Measurements from ENCODE around the gene SELPLG.
"Not testable (repeated sequence)": the region's sequence is repeated elsewhere in the genome, so short reads cannot be mapped to it uniquely, and the experiment has no call there.

SELPLG gene

GRCh38 chr12:108655812-108656175, 22.1 kb upstream of the SELPLG start:
- FAIRE-seq = not testable (repeated sequence)

DNA sequence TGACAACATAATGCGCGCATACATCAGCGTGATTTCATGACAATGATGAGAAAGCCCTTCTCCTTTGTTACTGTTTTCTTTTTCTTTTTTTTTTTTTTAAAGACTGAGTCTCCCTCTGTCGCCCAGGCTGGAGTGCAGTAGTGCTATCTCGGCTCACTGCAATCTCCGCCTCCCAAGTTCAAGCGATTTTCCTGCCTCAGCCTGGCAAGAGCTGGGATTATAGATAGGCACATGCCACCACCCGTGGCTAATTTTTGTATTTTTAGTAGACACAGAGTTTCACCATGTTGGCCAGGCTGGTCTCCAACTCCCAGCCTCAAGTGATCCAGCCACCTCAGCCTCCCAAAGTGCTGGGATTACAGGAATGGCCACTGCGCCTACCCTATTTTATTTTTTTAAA, 20.9 kb upstream of the SELPLG start:
- FAIRE-seq = not testable (repeated sequence)

DNA sequence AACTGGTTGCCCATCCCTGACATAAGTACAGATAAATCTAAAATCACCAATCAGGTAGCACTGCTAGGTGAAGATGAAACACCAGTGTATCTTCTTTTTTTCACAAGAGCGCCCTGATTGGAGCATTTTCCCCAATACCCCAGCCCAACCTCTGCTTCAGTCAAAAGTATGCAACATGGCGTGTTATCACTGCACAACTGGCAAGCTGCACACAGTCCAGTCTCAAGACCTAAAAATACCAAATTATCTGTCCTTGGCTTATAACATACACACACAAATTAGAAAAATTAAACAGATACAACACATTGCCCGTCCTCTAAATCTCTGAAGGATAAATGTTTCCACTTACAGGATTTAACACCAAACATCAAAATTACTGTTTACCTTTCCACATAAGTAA, 20.2 kb upstream of the SELPLG start:
- no peak for FAIRE-seq

DNA sequence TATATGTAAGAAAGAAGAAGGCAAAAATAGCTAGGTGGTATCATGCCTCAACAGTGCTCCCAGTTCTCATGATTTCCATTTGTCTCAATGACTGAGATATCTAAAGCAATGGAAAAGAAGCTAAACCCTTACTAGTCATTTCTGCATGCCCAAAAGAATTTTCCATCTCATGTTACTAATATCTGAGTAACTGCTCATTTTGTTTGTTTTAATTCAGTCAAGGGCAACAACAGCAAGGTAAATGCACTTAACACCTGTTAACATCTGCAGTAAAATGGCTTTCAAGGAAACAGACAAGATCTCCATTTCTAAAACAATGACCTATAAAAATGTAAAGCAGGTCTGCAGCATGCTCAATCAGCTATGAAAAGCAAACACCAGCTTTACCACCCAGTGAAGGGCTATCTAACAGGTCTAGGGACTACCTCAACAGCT, 19.4 kb upstream of the SELPLG start:
- no peak for FAIRE-seq

GRCh38 chr12:108650083-108650482, 16.4 kb upstream of the SELPLG start:
- FAIRE-seq = no peak

GRCh38 chr12:108649669-108650068, 16.0 kb upstream of the SELPLG start:
- FAIRE-seq = no peak

DNA sequence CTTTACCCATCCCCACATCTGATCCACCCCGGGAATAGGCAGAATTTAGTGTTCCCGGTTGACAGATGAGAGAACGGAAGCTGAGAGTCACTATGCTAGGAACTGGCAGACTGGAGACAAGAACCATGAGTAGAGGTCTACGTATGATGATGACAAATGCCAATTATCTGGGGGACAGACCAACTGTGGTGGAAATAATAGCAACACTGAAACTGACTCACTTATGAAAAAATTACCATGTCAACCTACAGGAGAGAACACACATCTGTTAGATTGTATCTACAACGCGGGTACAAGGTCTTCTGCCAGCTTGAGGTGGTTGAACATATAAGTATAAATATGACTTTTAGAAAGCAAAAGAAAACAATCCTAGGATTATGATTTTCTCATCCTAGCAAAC, 15.4 kb upstream of the SELPLG start:
- no peak for FAIRE-seq

DNA sequence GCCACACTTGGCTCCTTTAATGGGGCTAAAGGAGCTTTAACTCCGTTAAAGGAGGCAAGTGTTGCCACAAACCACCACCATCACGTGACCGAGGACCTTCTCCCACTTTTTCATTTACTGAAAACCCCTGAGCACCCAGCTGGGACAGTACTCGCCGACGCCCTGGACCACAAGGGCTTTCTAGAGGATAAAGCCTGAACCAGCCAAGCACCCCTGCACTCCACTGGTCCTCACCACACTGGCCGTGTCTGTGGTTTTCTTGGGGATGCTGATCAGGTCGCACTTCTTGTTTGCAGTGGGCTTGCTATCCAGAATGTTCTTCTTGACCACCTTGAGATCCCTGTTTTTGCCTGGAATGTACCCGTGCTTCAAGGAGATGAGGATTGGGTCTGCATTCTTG, 14.7 kb upstream of the SELPLG start:
- FAIRE-seq = no peak

GRCh38 chr12:108647585-108648287, 14.0 kb upstream of the SELPLG start:
- FAIRE-seq = no peak

- FAIRE-seq = no peak
Observed at GRCh38 chr12:108646600-108647579, 13.2 kb upstream of the SELPLG start.

DNA sequence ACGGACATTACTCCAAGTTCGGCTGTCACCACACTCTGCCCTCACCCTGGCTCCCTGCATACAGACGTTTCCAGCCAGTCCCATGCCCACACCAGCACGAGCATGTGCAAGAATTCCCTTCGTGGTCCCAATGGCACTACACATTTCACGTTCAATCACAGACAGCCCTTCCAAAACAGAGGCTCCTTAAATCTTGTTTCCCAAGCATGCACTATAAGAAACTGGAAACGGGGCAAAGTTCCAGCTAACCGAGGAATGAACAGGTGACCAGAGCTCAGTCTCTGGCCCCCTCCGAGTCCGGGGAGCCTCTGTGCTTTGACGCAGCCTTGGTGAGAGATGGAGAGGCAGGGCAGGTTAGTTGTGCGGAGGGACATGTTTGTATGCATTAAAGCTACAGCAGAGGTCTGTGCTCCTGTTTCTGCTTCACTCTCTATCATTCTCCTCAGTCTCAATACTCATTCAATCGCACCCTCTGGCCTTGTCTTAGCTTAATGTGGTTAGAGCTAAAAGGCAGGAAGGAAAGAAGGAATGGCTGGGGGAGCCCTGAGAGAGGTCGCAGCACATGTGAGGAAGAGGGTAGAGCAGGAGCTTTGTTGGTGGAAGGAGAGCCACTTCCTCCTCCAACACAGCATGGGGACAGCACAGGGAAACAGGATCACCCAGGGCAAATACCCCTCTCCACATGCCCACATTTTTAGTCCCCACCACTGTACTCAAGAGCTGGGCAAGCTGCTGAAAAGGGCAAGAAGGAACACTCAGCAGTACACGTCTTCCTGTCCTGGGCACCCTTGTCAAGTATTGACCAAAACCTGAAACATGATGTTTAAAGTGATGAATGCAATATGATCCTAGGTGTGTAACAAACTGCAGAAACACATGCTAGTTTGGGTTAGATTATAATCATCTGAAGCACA, 12.2 kb upstream of the SELPLG start:
- FAIRE-seq = no peak

- FAIRE-seq = no peak
Observed at GRCh38 chr12:108644811-108645120, 11.1 kb upstream of the SELPLG start.

DNA sequence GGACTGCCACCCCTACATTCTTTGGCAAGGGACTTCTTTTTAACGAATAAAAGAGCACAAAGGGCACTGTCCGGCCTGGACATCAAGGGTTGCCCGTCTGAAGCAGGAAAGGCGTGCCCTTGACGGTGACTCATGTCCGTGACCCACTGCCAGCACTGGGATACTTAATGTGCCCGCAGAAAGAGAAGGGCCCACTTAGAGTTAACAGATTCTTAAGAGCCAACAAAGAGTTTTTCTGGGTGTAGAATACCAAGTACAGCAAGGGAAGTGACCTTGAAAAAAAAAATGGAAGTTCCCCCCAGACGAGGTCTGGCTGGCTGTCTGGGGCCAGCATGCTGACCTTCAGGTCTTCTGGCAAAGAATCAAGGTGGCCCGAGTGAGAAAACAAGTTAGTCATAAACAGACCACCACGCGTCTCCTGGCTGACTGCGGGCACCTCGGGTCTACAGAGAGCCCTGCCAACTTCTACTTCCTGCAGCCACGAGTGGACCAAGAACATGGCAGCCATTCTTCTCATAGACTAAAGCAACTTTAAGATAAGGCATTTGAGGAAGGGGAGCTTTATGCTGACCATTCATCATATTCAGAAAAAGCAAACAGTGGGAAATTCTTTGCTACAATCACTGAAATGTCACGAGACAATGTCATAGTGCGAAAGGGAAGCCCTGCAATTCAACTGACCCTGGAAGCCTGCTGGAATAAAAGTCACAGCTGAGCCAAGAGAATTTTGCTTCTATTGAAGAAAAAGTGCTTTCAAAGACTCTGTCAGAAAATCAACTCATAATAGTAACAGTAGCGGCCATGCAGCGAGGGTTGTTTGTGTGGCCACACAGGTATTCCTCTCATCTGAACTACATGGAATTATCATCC, 10.5 kb upstream of the SELPLG start:
- FAIRE-seq = no peak

- FAIRE-seq = no peak
Observed at GRCh38 chr12:108642899-108643654, 9.4 kb upstream of the SELPLG start.

DNA sequence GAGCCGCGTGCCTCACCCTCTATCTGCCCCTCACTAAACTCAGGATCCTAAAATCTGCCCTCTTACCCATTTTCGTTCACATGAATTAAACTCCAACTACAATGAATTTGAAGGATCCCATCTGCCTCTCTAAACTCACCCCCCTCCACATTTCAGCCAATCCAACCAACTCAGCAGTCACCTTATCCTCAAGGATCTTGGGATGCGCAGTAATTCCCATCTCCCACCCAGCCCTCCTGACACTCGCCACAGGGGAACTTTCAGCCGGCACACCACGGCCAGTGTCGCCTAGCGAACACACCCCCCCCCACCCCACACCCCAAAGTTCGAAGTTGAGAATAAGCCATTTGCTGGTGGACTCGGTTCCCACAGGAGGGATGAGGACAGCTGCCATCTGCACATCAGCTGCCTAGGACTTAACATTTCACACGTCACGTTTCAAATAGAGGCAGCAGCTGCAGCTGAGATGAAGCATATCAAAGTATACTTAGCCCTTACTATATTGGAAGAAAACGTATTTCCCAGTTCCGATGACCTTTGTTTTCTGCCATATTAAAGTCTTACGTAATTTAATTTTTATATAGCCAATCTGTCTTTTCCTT, 8.7 kb upstream of the SELPLG start:
- no peak for FAIRE-seq

- no peak for FAIRE-seq
Observed at GRCh38 chr12:108641446-108642268, 8.0 kb upstream of the SELPLG start.

DNA sequence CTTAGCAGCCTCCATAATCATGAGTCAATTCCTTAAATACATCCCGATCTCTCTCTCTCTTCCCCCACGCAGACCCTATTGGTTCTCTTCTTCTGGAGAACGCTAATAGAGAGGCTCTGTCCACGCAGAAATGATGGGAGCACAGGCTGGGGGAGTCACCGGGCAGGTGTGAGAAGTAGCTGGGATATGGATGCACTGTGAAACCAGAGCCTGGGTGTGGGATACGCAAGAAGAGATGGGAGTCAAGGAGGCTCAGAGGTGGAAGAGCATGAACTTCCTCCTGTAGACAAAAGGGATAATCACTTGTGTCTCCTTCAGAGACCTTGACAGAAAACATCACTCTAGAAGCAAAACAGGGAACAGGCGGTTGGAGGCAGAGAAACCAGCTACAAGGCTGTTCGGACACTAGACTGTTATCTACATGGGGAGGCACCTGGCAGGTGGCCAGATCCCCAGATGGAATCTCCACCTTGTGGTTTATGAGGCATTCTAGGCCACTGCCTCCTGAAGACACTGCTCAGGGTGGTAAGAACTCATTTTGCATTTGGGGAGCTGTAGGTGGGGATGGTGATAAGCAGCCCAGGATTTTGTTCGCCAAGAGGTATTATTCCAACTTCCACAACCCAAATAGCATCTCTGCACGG, 7.2 kb upstream of the SELPLG start:
- FAIRE-seq = no peak

GRCh38 chr12:108638997-108639822, 5.5 kb upstream of the SELPLG start:
- FAIRE-seq = no peak

Data from A204.1 (cell line).